ENCODE measurements around the gene HOXA6. TPM values are rescaled to one million over a fixed set of nuclear protein-coding genes. Genes with fewer than 3 reads are reported as not detected.

The HOXA6 gene
- total and polyA plus RNA-seq, 9 of the 15 experiments (the other 6 are each of a cell fraction or from before 2014, with no cell fraction given): not detected

DNA sequence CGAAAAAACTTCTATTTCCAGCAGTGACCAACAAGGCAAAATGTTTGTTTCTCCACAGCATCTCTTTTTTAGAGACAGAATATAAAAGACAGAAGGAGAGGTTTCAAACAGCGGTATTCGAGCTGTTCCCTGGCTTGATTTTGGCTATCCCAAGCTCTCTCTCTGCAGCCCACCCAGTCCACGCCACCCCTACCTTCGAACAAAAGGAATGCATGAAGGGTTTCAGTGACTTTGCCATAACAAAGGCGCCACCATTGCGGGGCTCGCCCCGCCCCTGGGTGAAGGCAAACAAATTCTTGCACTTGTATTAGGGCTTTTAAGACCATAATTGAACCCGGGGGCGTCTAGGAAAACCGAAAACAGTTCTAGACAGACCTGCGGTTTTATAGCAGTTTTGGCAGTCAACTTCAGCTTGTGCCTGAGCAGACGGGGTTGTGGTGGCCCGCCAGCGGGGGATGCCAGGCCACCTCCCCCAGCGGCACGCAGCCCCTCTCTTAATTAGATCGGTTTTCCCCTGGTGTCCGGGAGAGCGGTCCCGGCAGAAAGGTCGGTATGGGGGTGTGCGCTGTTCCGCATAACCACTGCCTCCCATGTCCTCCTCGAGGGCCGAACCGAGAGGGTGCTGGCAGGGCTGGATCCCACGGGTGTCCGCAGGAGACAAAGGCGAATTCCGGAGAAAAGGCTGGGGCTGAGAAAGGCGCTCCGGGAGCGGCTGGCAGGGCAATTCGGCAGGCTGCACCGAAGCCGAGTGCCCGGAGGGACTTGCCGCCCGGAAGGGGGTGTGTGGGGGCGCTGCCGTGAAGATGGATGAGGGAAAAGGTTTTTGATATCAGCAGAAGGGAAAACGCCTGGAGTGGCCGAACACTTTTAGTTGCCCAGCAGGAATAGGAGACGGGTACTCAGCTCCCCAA lies 40.2 kb upstream of the HOXA6 start:
- H3K27me3 ChIP-seq (ENCODE audit: control insufficient read depth in 2 of 2, insufficient read depth in 2 of 2, low read length in 2 of 2): peaks cover 55 to 82% of the 10 kb centered on the region in 2 experiments
- no peak overlapping the region for H3K4me3 ChIP-seq
- no peak for ATAC-seq
- TF ChIP-seq ZNF668 (CRISPR knock-in tag; IDR thresholded peaks at IDR 0.05) (no peak), ZNF175 (CRISPR knock-in tag; IDR thresholded peaks at IDR 0.05; ENCODE audit: low read depth) (no peak), EP300 (IDR thresholded peaks at IDR 0.05; ENCODE audit: low read length) (no peak), RBBP5 (IDR thresholded peaks at IDR 0.05; ENCODE audit: borderline replicate concordance, insufficient read depth, low read length, poor library complexity, severe bottlenecking) (no peak), ZBTB33 (CRISPR knock-in tag; IDR thresholded peaks at IDR 0.05) (no peak), RNF2 (IDR thresholded peaks at IDR 0.05) (no peak), MEF2D (tag; conservative IDR thresholded peaks at IDR 0.05; ENCODE audit: low read depth) (no peak), SPI1 (IDR thresholded peaks at IDR 0.05; ENCODE audit: borderline replicate concordance, low read depth, low read length) (no peak), ZNF280A (IDR thresholded peaks at IDR 0.05; ENCODE audit: low read depth, partially characterized antibody) (no peak), TBP (optimal IDR thresholded peaks at IDR 0.05; ENCODE audit: low read depth, low read length) (no peak), NBN (IDR thresholded peaks at IDR 0.05; ENCODE audit: low read depth) (no peak), BRD4 (IDR thresholded peaks at IDR 0.05) (no peak)
- TF ChIP-seq, protein P1, sequence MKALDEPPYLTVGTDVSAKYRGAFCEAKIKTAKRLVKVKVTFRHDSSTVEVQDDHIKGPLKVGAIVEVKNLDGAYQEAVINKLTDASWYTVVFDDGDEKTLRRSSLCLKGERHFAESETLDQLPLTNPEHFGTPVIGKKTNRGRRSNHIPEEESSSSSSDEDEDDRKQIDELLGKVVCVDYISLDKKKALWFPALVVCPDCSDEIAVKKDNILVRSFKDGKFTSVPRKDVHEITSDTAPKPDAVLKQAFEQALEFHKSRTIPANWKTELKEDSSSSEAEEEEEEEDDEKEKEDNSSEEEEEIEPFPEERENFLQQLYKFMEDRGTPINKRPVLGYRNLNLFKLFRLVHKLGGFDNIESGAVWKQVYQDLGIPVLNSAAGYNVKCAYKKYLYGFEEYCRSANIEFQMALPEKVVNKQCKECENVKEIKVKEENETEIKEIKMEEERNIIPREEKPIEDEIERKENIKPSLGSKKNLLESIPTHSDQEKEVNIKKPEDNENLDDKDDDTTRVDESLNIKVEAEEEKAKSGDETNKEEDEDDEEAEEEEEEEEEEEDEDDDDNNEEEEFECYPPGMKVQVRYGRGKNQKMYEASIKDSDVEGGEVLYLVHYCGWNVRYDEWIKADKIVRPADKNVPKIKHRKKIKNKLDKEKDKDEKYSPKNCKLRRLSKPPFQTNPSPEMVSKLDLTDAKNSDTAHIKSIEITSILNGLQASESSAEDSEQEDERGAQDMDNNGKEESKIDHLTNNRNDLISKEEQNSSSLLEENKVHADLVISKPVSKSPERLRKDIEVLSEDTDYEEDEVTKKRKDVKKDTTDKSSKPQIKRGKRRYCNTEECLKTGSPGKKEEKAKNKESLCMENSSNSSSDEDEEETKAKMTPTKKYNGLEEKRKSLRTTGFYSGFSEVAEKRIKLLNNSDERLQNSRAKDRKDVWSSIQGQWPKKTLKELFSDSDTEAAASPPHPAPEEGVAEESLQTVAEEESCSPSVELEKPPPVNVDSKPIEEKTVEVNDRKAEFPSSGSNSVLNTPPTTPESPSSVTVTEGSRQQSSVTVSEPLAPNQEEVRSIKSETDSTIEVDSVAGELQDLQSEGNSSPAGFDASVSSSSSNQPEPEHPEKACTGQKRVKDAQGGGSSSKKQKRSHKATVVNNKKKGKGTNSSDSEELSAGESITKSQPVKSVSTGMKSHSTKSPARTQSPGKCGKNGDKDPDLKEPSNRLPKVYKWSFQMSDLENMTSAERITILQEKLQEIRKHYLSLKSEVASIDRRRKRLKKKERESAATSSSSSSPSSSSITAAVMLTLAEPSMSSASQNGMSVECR (CRISPR knock-in tag; IDR thresholded peaks at IDR 0.05): no peak
- ChIA-PET POLR2A (interaction anchor here (0.6 to 2.4 kb wide), 2 partner anchors 8 to 13 kb away, joined by 3 to 6 read pairs; no protein-coding TSS in a partner anchor), CTCF (ENCODE audit: low intra/inter-chr PET ratio) (no interaction called here)
- no peak for FAIRE-seq
- H3K9ac ChIP-seq (ENCODE audit: insufficient read depth in 1 of 2, low read depth in 2 of 2, low read length in 2 of 2): no peak overlapping the region
- DNase-seq (ENCODE audit: extremely low read depth in 1 of 4, low spot score in 3 of 4): no peak
- peaks cover 0 to 31% of the 10 kb centered on the region in 2 experiments; a peak in 2 of 5 replicates for H3K4me1 ChIP-seq (replicated peaks in 1 of 2; ENCODE audit: control insufficient read depth in 2 of 2, insufficient read depth in 2 of 2, low read length in 2 of 2)
- no peak overlapping the region for H3K27ac ChIP-seq (ENCODE audit: extremely low read depth, low read depth, low read length)
- H3K9me3 ChIP-seq (replicated peaks; ENCODE audit: control insufficient read depth, insufficient read depth, low read depth, low read length): no peaks in the 10 kb centered on the region
- intact Hi-C loops (cut with micrococcal nuclease) (no loop called here), in situ Hi-C loops (cut with MboI) (no loop called here)
- no peaks in the 10 kb centered on the region for H4K20me1 ChIP-seq (replicated peaks; ENCODE audit: control insufficient read depth, insufficient read depth, low read length)
- H3K4me2 ChIP-seq (ENCODE audit: insufficient read depth, low read length): no peak overlapping the region
- H3K9me1 ChIP-seq (ENCODE audit: control insufficient read depth, insufficient read depth, low read length): no peaks in the 10 kb centered on the region
- no peak overlapping the region for H2AFZ ChIP-seq (ENCODE audit: low read depth, low read length)
- BruUV-seq (replicated peaks): no TSS peak
- no peaks in the 10 kb centered on the region for H3K79me2 ChIP-seq (ENCODE audit: control insufficient read depth, insufficient read depth, low read length)
- 6% methylated on average over 44 of the region's 46 CpGs for WGBS (ENCODE audit: insufficient coverage, low coverage, missing lambda C conversion rate)
- no peaks in the 10 kb centered on the region for H3K36me3 ChIP-seq (ENCODE audit: control insufficient read depth, insufficient read depth, low read length)
